ENCODE data around the gene LAMB2. TPM values are rescaled to one million over a fixed set of nuclear protein-coding genes. Genes with fewer than 3 reads are reported as not detected.

LAMB2 gene
- 98.6 and 112 TPM in 2 replicates for total RNA-seq (2014; rRNA removed; shearing (Covaris generic); ENCODE audit: low replicate concordance)

DNA sequence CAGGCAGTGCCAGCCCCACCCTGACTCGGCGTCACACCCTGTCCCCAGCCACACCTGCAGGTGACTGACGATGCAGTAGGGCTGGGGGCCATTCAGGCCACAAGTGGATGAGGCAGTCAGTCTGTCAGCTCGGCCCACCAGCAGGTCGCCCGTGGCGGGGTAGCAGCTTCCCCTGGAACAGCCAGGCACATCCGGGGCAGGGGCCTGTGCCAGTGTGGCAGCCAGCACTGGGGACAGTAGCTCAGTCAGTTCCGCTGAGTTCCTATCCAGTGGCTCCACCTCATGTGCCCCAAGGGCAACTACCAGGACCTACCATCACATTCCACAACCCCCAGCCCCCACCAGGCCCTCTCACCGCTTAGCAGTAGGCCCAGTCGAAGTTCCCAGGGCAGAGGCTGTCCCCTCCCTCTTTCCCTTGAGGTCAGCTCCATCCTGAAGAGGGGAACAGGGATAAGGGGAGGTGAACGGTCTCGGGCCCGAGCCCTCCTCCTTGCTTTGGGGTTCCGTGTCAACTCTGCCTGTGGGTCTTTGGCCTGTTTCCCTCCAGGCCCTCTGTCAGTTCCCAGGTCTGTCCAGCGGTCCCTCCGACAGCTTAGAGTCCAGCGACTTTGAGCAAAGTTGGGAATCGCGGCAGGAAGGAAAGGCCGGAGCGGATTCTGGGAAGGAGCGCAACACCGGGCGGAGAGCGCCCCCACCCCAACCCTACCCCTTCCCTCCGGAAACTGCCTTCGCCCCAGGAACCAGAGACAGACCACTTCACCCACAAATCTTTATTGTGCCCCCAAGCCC is at the start of gene LAMB2:
Gene LAMB2, minus strand, starts transcription at position 614 of the 789 bp plus-strand sequence. Its CDS starts 183 bp downstream, at position 431.
- DNase-seq (ENCODE audit: low read depth), result peak; percentile 74
- in situ Hi-C loops (cut with HindIII; ENCODE audit: low pct_unique_long_range_greater_than_20kb, low sequenced_read_pairs), result no loop called here

DNA sequence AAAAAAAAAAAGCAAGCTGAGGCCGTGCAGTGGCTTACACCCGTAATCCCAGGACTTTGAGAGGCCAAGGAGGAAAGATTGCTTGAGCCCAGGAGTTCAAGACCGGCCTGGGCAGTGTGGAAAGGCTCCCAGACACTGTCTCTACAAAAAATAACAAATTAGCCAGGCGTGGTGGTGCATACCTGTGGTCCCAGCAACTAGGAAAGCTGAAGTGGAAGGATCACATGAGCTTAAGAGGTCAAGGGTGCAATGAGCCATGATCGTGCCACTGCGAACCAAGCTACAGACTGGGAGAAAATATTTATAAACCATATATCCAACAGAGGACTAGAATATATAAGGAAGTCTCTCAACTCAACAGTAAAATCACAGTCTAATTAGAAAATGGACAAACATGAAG is 48.5 kb upstream of the LAMB2 start:
- DNase-seq (ENCODE audit: low read depth), result no peak
- in situ Hi-C loops (cut with HindIII; ENCODE audit: low pct_unique_long_range_greater_than_20kb, low sequenced_read_pairs), result no loop called here

DNA sequence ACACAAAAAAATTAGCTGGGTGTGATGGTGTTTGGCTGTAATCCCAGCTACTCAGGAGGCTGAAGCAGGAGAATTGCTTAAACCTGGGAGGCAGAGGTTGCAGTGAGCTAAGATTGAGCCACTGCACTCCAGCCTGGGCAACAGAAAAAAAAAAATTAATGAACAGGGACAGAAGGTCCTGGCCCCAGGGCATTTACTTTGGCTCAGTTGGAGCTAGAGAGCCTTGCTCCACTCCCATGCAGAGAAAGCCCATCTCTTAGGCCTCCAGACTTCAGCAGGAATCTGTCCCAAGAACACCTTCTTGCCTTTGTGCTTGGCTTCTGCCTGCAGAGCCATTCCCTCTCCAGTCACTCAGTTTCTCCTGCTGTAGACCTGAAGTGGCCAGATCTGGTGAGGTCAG is 47.3 kb upstream of the LAMB2 start:
- in situ Hi-C loops (cut with HindIII; ENCODE audit: low pct_unique_long_range_greater_than_20kb, low sequenced_read_pairs), result no loop called here
- no peak for DNase-seq (ENCODE audit: low read depth)

DNA sequence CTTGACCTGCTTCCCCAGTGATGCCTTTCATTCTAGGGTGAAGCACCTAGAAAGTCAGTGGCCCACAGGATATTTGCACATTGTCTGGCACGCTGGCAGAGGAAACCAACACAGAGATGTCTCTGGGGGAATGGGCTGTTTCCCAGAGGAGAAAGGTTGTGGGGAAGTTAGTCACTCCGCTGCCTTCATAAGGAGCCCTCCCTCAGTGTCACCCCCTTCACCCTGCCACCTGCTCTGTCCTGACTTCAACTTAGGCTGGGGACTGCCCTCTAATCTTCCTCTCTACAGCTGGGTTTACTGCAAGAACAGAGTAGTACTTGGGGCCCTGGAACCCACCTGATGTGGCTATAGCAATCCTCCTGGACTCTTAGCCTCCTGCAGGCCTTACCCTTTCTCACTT is 44.2 kb upstream of the LAMB2 start:
- no peak for DNase-seq (ENCODE audit: low read depth)
- in situ Hi-C loops (cut with HindIII; ENCODE audit: low pct_unique_long_range_greater_than_20kb, low sequenced_read_pairs), result no loop called here

DNA sequence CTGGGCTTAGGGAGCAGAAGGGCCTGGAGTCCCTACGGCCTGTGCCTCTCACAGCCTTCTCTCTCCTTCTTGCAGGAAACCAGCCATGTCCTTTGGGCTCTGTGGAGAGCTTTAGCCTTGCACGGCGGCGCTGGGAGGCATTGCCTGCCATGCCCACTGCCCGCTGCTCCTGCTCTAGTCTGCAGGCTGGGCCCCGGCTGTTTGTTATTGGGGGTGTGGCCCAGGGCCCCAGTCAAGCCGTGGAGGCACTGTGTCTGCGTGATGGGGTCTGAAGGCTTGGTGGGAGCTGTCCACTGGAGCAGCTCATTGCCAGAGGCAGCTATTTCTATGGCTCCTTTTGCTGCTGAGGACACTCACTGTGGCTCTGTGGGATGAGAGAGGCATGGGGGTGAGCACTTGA is 42.7 kb upstream of the LAMB2 start:
- DNase-seq (ENCODE audit: low read depth), result no peak
- in situ Hi-C loops (cut with HindIII; ENCODE audit: low pct_unique_long_range_greater_than_20kb, low sequenced_read_pairs), result no loop called here

DNA sequence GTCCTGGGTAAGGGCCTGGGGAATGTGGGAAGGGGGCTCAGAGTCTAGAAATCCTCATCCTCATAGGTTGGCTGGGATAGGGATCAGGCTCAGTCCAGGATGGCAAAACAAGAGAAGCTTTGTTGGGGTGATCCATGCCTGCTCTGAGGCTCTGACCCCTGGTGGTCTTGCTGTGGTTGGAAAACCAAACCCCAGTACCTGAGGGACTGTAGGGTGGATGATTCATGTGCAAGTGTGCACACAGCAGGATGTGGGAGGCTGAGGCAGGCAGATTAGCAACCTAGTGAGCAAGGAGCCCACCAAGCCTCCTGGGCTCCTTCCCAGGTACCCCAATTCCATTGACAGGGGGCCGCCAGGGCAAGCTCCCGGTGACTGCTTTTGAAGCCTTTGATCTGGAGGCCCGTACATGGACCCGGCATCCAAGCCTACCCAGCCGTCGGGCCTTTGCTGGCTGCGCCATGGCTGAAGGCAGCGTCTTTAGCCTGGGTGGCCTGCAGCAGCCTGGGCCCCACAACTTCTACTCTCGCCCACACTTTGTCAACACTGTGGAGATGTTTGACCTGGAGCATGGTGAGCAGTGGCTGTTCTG is 41.6 kb upstream of the LAMB2 start:
- DNase-seq (ENCODE audit: low read depth), result no peak
- in situ Hi-C loops (cut with HindIII; ENCODE audit: low pct_unique_long_range_greater_than_20kb, low sequenced_read_pairs), result no loop called here

DNA sequence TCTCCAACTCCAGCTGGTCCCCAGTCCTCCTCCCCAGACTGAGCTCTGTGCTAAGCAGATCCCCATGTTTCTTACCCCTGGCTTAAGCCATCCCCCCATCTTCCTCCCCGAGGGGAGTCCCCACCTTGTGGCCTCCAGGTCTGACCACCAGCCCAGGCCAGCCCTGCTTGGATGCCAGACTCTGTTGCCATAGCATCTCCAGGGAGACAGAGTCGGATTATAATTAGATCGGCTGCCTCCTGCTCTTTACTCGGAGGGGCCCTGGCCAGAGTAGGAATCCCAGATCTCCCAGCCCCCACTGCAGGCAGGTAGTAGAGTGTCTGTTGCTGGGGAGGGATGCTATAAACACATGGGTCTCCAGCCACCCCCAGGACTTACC is 40.9 kb upstream of the LAMB2 start:
- no peak for DNase-seq (ENCODE audit: low read depth)
- in situ Hi-C loops (cut with HindIII; ENCODE audit: low pct_unique_long_range_greater_than_20kb, low sequenced_read_pairs), result no loop called here

DNA sequence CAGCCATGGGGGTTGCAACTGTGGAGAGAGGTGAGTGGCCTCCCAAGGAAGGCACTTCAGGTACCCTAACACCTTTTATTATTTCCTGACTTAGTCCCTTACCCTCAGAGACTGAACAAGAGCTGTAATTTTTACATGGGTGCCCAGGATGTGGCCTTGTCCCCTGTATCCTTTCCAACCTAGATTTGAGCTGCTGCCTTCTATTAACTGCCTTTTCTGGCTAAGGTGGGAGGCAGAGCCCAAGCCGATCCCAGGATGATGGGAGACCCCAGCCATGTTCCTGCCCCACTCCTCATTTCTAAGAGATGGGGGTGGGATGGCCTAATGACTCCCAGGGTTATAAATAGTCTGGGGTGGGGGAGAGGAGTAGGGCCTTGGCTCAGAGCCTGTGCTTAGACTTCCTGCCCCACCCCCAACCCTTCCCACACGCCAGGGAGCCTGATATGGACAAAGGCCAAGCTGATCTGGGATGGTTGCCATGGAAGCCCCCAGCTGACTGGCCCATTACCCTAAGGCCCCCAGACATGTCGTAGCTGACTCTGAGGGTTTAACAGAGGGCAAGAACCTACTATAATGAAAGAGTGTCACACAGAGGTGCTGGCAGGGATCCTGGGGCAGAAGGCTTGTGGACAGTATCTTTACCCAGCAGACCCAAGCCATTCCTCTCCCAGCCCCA is 40.4 kb upstream of the LAMB2 start:
- in situ Hi-C loops (cut with HindIII; ENCODE audit: low pct_unique_long_range_greater_than_20kb, low sequenced_read_pairs), result no loop called here
- DNase-seq (ENCODE audit: low read depth), result no peak

DNA sequence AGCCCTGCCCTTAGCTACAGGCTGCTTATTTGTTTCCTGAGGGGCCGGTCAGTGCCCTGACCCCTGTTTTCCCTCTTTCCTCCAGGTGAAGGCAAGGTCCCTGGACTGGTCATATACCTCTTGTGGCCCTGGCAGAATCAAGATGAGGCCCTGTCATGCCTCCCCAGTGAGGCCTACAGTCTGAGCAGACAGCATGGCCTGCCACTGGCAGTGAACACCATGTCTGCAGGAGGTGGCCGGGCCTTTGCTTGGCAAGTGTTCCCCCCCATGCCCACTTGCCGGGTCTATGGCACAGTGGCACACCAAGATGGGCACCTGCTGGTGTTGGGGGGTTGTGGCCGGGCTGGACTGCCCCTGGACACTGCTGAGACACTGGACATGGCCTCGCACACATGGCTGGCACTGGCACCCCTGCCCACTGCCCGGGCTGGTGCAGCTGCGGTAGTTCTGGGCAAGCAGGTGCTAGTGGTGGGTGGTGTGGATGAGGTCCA is 39.7 kb upstream of the LAMB2 start:
- no peak for DNase-seq (ENCODE audit: low read depth)
- in situ Hi-C loops (cut with HindIII; ENCODE audit: low pct_unique_long_range_greater_than_20kb, low sequenced_read_pairs), result no loop called here

DNA sequence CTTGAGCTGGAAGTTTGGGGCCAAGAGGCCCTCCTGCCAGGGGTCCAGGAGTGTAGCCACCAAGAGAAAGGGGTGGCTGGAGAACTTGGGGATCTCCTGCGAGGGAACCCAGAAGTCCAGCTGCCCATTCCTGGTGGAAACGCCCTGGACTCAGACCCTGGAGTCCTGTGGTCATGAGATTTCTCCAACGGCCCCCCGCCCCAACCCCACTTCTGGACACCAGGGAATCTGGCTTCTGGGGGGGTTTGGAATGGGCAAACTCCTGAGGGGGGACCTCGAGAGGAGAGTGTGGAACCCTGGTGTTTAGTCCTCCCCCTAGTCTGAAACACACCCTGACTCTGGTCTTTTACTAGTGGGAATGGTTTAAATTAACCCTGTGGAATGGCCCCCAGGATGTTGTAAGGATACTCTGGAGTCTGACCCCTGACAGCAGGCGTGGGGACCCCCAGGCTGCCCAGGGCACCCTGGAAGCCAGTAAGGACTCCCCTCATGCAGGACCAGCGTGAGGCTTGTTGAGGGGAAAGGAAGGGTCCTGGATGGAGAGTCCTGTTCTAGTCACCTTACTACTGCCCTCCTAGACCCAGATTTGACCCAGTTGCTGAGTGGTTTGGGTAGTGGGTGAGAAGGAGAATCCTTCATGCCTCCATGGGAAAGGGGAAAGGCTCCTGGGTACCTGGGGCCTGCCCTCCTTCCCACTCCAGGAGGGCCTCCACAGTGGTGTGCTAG is 39.1 kb upstream of the LAMB2 start:
- DNase-seq (ENCODE audit: low read depth), result no peak
- in situ Hi-C loops (cut with HindIII; ENCODE audit: low pct_unique_long_range_greater_than_20kb, low sequenced_read_pairs), result no loop called here

DNA sequence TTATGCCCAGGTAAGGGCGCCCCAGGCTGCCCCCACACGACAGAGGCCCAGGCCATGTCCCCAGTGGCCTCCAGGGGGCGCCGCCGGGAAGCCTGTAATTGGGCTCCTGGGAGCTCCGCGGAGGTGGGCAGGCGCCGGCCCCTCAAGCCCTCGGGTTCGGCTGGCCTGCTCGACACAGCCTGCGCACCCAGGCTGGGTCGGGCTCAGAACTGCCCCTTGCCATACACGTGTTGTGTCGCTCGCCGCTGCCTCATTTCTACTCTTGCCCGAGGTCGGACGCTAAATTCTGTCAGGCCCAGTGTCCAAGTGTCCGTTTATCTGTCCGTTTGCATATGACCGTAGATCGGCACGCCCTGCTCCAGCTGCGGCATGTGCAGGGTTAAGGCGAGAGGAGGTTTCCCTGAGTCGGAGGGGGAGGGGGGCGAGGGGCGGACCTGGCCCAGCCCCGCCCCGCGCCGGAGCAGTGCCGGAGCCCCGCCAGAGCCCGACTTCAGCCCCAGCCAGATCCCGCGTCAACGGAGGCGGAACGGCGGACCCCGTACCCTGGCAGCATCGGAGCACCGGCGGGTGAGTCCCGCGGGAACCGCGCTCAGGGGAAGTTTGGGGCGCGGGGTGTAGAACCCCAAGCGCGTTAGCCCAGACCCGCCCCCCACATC is 38.4 kb upstream of the LAMB2 start, which contains the start of gene KLHDC8B:
Gene KLHDC8B, plus strand, starts transcription at position 480 of the 656 bp plus-strand sequence. CDS start 1,172 bp downstream, outside the sequence.
- peak; percentile 85 for DNase-seq (ENCODE audit: low read depth)

DNA sequence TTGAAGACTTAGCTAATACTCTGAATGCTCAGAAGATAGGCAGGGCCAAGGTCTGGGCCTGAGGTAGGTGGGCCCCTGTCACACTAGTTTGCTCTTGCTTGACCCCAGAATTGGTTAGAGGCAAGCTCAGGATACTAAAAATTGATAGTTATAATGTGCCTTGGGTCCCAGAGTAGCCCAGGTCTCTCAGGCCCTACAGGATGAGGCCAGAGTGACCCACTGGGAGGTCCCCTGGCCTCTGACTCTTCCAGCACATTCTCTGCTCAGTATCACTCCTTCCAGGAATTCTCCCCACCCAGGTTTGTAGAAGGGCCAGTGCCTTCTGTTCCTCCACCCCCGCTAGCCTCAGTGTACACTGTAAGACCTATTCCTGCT is 37.9 kb upstream of the LAMB2 start:
- in situ Hi-C loops (cut with HindIII; ENCODE audit: low pct_unique_long_range_greater_than_20kb, low sequenced_read_pairs), result no loop called here
- DNase-seq (ENCODE audit: low read depth), result no peak

More for the DNA sequence above, 38.4 kb upstream of the LAMB2 start, which contains the start of gene KLHDC8B:
- in situ Hi-C loops (cut with HindIII; ENCODE audit: low pct_unique_long_range_greater_than_20kb, low sequenced_read_pairs), result no loop called here

DNA sequence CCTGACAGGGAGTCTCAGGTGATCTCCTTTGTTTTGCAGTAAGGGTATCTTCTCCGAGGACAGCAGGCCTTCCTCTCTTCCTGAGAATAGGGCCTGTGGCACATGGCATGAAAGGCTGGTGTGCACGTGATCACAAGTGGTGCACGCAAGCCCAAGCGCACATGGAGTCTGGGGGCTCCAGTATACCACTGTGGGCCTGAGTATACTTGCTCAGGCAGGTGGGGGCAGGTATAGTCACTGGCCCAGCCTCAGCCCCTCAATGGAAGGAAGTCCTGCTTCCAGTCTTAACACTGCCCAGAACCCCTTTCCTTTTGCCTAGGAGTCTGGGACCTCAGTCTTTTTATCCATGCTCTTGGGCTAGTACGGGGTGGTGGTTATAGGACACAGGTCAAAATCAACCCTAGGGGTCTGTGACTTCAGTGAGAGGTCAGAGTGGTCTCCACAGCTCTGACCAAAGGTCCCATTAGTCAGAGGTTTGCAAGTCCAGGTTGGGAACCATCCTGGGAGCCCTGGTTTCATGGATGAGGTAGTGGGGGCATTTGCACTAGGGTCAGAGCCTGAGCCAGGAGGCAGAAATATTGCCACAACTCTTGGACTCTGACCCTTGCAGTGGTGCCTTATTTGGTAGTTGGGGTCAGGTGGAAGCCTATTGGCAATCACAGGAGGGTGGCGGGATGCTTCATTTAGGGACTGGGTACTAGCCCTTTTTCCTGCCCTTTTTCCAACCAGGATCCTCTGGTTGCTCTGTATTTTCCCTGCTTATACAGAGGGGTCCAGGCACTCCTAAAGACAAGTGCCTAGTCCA is 34.1 kb upstream of the LAMB2 start:
- in situ Hi-C loops (cut with HindIII; ENCODE audit: low pct_unique_long_range_greater_than_20kb, low sequenced_read_pairs), result no loop called here
- DNase-seq (ENCODE audit: low read depth), result no peak

DNA sequence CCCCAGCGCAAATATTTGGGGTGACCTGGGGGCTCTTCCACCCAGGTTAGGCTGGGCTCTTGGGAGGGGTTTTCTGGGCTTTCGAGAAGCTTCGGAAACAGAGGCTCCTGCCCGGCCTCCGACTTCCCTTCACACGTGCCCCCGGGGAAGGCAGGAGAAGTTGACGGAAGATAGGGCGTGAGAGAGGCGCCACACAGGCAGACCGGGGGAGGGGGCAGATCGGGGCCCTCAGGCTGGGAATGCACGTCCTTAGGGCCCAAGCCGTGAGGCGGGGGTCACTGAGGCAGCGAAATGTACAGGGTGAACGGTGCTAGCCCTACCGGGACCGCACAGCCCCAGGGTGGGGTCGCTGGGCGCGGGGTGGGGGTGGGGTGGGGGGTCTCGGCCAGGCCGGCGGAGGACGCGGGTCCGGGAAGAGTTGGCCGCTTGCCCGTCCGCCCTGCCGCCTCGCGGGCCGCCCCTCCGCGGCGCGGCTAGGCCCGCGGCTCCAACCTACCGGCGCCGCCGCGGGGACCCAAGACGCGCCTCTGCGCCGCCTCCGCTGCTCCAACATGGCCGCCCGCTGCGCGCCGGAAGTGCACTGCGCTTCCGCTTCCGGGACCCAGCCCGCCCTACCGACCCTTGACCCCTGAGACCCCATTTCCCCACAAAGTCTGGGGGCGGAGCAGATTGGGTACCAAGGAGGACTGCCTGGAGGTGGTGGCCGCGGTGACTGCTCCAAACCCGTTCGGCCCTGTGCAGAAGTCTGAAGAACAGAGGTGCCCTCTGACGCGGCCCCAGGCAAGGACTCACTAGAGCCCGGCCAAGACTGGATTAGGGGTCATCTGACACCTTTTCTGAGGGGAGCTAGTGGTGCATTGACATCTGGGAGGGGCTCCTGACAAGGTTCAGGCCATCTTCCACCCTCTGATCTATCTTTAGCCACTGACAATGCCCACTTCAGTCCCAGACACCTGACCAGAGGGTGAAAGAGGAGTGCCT is 33.2 kb upstream of the LAMB2 start, which contains the start of gene CCDC71:
Gene CCDC71, minus strand, starts transcription at position 561 of the 981 bp plus-strand sequence. CDS start 2,123 bp downstream, outside the sequence.
- peak; percentile 42 for DNase-seq (ENCODE audit: low read depth)
- in situ Hi-C loops (cut with HindIII; ENCODE audit: low pct_unique_long_range_greater_than_20kb, low sequenced_read_pairs), result no loop called here

DNA sequence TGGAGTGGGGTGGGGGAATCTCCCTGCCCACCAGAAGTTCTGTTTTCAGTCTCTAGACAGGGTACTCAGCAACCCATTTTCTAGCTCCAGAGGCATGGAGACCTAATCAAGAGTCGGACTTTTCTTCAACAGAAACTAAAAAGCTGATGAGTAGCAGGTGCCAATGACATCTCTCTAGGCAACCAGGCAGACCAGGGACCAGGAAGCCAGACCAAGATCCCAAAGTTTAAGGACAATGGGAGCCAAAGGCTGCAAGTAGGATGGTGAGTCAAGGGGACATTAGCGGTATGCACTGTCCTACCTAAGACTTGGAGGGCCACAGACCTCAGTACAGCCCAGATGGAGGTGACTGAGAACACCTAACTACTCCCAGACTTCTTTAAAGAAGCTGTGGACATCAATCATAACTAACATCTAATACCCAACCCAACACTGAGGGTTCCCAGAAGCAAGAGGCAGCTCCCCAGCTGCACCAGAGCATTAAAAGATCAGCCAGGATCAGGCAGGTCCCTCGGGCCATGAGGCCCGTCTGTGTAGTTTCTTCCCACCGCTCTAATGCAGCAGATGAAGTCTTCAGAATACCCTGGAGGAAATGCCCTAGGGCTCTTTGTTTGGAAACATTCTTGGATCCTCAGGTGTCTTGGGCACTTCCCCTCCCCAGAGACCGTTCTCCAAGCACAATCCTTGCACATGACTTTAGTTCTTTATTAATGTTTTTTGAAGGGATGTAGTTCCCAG is 32.3 kb upstream of the LAMB2 start:
- in situ Hi-C loops (cut with HindIII; ENCODE audit: low pct_unique_long_range_greater_than_20kb, low sequenced_read_pairs), result no loop called here
- DNase-seq (ENCODE audit: low read depth), result no peak
